CD4-positive, alpha-beta T cell treated with Interleukin-12 subunit alpha and Interleukin-12 subunit beta, for 1 hour (primary cell): ENCODE measurements around the gene RGR.

ENCODE experiments used
- DNase-seq: peaks from one replicate; pipeline ENCODE4 v3.0.0-alpha.2; 2020

Gene RGR

GRCh38 chr10:84224411-84225028 is 20.3 kb upstream of the RGR start:
- no peak for DNase-seq

- no peak for DNase-seq
Measured at GRCh38 chr10:84225427-84226173, 19.3 kb upstream of the RGR start, which contains the start of gene LRIT2. Gene LRIT2 (minus strand): TSS chr10:84225544. CDS start chr10:84225520, 24 bp downstream.

- DNase-seq: no peak
Measured at GRCh38 chr10:84226616-84227015, 18.2 kb upstream of the RGR start.

GRCh38 chr10:84227810-84228209 is 17.0 kb upstream of the RGR start:
- DNase-seq: no peak

DNA sequence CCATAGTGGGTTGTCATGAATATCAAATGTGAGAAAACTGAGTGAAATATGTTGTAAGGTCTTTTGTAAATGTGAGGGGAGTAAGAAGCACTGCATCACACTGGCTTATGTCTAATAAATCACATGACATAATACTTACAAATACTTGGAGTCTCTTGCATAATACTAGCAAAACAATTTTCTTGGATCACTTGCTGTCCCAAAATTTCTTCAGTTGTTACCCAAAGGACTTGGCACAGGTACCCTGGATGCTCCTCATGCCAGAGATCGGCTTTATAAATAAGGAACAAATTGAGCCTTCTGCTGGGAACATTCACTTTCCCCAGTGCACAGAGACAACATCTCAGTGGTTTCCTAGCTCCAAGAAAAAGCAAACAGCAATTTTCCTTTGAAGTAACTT is 14.5 kb upstream of the RGR start:
- DNase-seq: no peak

- DNase-seq: no peak
Measured at GRCh38 chr10:84232376-84232775, 12.5 kb upstream of the RGR start.

DNA sequence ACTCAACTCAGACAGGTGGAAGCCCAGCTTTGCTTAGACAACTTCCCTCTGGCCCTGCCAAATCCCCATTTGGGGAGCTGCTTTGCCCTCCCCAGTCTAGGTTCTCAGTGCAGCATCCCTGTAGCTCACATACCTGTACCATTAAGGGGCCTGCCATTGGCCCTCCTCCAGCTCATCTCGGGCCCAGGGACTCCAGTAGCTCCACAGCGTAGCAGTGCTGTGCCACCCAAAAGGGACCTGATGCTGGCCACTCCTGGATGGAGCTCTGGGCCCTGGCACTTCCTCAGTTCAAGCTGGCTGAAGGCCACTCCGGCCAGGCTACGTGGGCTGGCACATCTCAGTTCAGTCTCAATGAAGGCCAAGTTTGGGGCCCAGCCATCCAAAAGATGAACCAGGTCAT is 10.9 kb upstream of the RGR start:
- DNase-seq: no peak

DNA sequence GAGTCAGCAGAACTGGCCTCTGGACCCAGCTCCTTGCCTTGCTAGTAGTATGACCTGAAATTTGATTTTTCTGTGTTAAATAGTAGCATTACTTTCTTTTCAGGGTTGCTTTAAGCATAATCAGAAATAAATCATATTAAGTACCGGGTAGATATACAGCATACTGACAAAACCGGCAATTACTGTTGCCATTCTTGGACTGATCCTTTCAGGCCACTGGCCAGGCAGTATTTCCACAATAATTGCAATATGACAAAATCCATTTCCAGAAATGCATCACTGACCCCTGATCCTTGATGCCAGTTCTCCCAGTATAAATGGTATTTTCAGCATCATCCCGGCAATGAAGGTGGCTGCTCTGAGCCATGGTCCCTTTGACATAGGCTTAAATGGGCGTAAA is 10.4 kb upstream of the RGR start:
- no peak for DNase-seq

GRCh38 chr10:84235096-84235495 is 9.8 kb upstream of the RGR start:
- no peak for DNase-seq

DNA sequence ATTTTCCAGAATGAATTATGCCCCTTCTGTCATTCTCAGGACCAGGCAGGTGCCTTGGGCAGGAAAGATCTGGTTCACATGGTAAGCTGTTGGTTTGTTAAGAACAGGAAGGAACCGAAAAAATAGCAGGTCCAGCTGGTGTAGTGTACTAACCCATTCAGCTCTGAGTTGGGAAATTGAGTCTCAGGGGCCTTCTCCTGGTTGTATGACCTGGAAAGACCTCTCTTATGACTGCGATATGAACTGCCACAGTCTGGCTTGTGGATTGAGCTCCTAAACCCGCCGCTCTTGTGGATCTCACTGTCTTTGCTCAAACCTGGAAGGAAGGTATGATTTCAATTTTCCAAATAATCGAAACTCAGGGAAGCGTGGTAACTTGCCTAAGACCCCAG is 8.1 kb upstream of the RGR start:
- no peak for DNase-seq

DNA sequence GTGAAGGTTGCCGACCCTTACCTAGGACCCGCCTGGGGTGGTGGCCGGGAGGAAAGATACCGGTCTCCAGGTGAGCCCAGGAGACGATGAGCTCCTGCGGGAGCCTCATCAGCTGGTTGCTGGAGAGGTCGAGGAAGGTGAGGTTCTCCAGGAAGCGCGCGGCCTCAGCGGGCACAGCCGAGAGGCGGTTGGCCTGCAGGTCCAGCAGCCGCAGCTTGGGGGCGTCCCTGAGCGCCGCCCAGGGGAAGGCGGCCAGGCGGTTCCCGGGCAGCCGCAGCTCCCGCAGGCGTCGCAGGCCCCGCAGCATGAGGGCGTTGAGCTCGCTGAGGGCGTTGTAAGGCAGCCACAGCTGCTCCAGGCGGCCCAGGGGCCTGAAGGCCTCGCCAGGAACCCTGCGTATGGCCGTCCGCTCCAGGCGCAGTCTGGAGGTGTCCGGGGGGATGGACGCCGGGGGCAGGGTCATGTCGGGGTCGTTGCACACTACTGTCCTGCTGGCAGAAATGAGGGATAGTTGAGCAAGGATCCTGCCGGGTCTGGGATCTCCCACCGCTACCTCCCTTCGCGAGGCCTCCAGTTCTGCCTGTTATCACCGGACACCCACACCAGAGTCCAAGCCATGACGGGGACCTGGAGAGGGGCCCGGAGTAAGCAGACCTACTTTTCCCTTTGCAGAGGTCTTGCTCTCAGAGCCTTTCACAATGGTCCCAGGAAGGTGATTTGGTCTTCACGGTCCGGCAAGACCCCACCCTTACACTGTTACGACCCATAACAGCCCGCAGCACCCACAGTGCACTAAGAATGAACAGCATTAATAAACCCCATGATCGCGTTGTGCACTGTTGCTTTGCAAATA is 7.4 kb upstream of the RGR start:
- no peak for DNase-seq

GRCh38 chr10:84238909-84239308 is 5.9 kb upstream of the RGR start:
- no peak for DNase-seq

DNA sequence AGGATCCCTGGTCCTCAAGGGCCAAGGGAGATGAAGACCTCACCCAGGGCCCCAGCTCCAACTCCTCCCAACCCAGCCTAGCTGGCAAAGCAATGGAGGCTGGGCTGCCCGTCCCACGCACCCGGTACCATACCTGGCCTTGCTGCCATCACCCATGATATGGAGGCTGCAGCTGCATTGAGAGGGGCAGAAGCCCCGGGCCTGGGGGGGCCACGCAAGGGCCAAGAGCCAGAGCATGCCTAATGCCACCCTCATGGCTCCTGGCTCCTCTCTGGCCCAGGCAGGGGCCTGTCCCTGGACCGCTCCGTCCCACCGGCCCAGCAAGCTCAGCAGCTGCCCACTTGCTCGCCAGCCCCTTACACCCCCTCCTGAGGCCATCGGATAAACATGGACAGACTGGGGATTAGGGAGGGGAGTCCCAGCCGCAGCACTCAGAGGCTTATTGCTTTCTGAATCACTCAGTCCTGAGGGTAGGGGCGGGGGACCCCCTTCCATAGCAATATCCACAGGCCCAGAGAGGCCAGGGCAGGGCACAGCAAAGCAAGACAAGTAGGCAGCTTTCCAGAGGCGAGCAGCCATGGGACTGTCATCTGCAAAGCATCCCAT is 3.6 kb upstream of the RGR start, which contains the start of gene LRIT1:
LRIT1 (minus strand) TSS at position 362 of the 606 bp plus-strand sequence; CDS start at position 255, 107 bp downstream.
- no peak for DNase-seq

DNA sequence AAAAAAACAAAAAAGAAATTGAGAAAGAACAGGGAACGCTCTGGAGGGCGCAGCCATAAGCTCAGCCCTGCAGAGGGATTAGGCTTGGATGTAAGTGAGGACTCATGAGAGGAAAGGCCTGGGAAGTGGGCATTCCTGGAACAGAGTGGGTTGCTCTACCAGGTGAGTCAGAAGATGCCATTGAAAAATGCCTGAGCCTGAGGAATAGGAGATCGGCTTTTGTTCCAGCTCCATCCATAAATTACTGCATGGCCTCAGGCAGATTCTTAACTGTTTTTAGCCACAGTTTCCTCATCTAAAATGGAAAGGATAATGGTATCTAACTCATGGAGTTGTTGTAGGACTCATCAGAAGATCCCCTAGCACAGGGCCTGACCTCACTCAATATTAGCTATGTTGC is 1.1 kb upstream of the RGR start:
- DNase-seq: no peak

GRCh38 chr10:84247496-84247895 is 2.6 kb downstream of the RGR start:
- no peak for DNase-seq

GRCh38 chr10:84248794-84249193 is 3.9 kb downstream of the RGR start:
- DNase-seq: no peak

DNA sequence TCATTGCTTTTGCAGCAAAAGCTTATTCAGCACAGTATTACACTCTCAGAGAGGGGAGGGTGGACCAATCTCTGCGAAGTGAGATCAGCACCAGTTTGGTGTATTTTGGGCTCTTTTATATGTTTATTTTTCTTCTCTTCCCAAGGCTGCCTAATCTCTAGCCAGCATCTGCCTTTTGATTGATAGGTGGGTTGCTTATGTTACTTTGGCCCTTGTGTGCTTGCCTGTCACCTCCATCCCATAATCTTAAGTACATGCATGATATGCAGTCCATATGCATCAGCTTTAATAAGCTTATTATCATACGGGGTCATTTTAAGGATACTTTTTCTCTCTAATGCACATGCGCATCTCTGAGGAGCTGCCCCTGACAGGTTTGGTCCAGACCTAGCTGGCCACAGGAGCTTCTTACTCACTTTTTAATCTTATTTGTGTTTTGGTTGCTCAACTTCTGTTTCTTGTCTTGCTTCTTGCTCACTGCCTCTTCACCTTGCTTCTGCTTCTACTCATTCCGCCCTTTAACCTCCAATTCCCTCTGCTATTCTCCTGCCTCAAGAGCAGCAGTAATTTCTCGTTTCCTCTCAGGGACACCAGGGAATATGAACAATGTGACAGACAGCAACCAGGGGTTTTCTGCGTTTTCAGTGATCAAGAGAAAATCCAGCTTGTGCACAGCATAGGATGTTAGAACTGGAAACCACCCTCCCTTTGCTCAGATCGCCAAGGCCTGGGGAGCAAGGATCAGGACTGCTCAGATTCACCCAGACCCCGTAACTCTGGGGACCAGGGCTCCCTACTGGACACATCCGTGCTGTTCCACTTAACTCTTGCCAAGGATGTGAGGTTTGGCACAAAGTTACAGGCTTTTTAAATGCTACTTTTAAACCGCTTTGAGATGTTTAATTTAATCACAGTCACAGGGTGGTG is 10.0 kb downstream of the RGR start:
- no peak for DNase-seq

DNA sequence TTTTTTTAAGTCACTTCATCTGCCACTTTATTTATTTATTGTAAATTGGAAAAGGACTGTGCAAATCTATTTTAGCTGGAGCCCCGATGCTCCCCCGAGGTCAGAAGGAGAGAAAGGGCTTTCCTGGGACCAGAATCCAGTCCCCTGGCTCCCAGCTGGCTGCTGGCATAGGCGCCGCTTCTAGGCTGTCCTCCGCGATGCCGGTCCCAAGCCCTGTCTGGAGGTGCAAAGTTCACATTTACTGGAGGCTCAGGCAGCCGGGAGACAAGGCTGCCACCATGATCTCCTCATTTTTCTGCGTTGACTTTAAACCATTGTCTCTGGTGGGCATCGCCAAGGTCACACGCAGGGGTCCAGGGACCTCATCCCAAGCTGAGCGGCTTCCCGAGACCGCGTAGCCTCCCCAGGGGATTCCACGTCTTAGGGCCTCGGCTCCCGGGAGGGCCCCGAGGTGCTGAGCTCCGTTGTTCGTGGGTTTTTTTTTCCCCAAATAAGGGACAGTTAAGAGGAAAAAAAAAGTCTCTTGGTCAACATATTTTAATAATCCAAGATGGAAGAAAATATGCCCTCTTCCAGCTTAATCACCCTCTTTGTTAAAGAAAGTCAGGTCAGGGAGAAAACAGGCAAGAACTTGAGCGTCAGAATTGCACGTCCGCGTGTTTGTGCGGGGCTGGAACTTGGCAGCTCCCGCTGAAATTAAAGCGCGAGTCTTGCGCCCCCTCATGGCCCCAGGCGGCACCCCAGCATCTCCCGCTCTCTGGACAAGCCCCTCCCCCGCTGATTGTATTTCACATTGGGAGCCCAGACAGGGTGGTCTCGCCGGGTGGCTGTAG is 11.9 kb downstream of the RGR start:
- peak; percentile 13 for DNase-seq

- DNase-seq: no peak
Measured at GRCh38 chr10:84257343-84258020, 12.6 kb downstream of the RGR start.

DNA sequence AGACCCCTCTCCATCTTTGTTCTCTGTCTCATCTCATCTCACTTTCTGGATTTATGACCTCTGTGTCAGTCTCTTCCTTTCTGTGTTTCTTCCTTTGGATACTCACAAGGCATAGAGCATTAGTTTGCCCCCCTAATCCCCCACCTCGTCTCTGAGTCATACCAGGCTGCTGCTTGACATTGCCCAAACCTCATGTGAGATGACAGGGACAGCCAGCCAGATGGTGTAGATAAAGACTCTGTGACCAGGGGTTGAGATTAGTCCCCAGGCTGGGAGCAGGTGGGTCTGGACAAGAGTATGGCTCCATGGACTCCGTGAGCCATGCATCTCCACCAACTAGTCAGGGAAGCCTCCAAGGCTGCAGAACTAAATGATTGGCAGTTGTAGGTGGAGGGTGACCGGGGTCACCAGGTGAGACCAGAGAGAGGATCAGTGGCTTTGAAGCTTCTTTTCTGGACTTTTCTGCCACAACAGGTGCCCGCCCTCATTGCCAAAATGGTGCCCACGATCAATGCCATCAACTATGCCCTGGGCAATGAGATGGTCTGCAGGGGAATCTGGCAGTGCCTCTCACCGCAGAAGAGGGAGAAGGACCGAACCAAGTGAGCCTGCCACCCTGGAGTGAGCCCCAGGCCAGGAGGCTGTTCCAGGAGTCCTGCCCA is 13.3 kb downstream of the RGR start:
- DNase-seq: no peak
